ENCODE measurements around the gene LSM4. TPM values are rescaled to one million over a fixed set of nuclear protein-coding genes. Genes with fewer than 3 reads are reported as not detected.

The LSM4 gene
- total and polyA plus RNA-seq, 2 donors (not counting 1 experiment from before 2014, with no cell fraction given), result 50.9 to 124 TPM

DNA sequence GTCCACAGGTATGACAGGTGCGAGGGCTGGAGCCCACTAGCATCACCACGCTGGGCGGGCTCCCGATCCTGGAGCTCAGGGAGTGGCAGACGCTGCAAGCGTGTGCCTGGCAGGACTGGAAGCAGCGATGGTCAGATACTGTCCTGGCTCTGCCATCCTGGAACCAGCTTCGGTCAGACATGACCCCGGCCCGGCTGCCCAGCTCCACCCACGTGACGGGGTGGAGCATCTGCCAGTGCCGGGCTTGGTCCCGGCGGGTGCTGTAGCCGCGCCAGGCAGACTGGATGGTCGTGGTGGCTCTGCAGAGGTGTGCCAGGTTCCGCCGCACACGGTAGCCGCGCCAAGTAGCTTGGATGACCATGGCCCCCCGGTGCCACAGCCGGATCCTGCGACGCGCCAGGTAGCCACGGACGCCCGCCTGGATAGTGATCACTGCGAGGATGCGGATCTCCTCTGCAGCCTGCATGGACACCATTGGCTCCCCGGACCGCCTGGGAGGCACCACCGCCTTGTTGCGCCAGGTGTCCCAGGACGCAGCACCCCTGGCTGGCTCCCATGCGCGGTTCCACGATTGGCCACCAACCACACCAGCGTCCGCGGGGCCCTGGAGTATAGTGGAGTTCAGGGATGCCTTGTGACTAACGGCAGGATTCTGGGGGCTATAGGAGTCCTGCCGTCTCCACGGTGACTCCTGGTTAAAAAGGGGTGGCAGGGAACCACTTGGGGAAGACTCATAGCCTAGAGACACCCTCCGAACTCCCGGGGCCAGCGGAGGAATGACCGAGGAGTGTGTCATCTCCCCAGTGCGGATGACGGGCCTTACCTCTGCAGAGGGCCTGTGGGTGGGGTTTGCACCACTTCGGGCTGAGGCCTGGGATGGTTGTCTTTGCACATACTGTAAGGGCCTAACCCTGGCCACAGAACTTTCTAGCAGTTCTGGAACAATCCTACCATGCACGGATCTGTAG lies 65.1 kb downstream of the LSM4 start:
- no peaks in the 10 kb centered on the region for H3K36me3 ChIP-seq (ENCODE audit: control insufficient read depth, insufficient read depth, low read length)
- no peak overlapping the region for H3K9ac ChIP-seq (ENCODE audit: insufficient read depth, low read length)
- no peak overlapping the region for H3K4me3 ChIP-seq (replicated peaks in 1 of 4; ENCODE audit: control extremely low read depth in 1 of 4, insufficient read depth in 1 of 4, low read depth in 3 of 4, low read length in 4 of 4)
- no peaks in the 10 kb centered on the region for H4K20me1 ChIP-seq (ENCODE audit: control insufficient read depth, extremely low read depth, insufficient read depth, low read length)
- no peak overlapping the region for H2AFZ ChIP-seq (ENCODE audit: low read length)
- DNase-seq (ENCODE audit: low read depth in 2 of 2), result no peak
- no peaks in the 10 kb centered on the region for H3K9me3 ChIP-seq (ENCODE audit: control insufficient read depth, insufficient read depth, low read depth, low read length)
- no peak overlapping the region for H3K4me2 ChIP-seq (ENCODE audit: extremely low read depth, insufficient read depth, low read length)
- H3K4me1 ChIP-seq (ENCODE audit: control insufficient read depth, extremely low read depth, insufficient read depth, low read length), result no peaks in the 10 kb centered on the region
- peaks cover 13% of the 10 kb centered on the region for H3K27me3 ChIP-seq (ENCODE audit: control insufficient read depth, insufficient read depth, low read length)
- H3K27ac ChIP-seq (ENCODE audit: insufficient read depth, low read length), result no peak overlapping the region
- no peaks in the 10 kb centered on the region for H3K79me2 ChIP-seq (ENCODE audit: control insufficient read depth, insufficient read depth, low read length)
- TF ChIP-seq, protein P1, sequence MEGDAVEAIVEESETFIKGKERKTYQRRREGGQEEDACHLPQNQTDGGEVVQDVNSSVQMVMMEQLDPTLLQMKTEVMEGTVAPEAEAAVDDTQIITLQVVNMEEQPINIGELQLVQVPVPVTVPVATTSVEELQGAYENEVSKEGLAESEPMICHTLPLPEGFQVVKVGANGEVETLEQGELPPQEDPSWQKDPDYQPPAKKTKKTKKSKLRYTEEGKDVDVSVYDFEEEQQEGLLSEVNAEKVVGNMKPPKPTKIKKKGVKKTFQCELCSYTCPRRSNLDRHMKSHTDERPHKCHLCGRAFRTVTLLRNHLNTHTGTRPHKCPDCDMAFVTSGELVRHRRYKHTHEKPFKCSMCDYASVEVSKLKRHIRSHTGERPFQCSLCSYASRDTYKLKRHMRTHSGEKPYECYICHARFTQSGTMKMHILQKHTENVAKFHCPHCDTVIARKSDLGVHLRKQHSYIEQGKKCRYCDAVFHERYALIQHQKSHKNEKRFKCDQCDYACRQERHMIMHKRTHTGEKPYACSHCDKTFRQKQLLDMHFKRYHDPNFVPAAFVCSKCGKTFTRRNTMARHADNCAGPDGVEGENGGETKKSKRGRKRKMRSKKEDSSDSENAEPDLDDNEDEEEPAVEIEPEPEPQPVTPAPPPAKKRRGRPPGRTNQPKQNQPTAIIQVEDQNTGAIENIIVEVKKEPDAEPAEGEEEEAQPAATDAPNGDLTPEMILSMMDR (conservative IDR thresholded peaks at IDR 0.05 in 1 of 2, IDR thresholded peaks at IDR 0.05 in 1 of 2; ENCODE audit: low read depth in 1 of 2, low read length in 2 of 2), result no peak
- no peak for TF ChIP-seq EZH2 (IDR thresholded peaks at IDR 0.05; ENCODE audit: low read length, missing control alignments)

Other genes with a start within 250 kb of the LSM4 start
- gene IL12RB1, start 236.1 kb downstream of the LSM4 start, total RNA-seq, result under 0.01 and 0.50 TPM in 2 replicates
- gene IL12RB1, start 236.1 kb downstream of the LSM4 start, polyA plus RNA-seq, result 0.06 and 0.75 TPM in 2 replicates
- gene MAST3, start 225.3 kb downstream of the LSM4 start, total RNA-seq, result 2.3 and 4.1 TPM in 2 replicates
- 2.0 and 2.3 TPM in 2 replicates for gene MAST3, start 225.3 kb downstream of the LSM4 start, polyA plus RNA-seq
- gene PIK3R2, start 169.9 kb downstream of the LSM4 start, total RNA-seq, result 10.1 and 11.3 TPM in 2 replicates
- 18.4 and 29.5 TPM in 2 replicates for gene PIK3R2, start 169.9 kb downstream of the LSM4 start, polyA plus RNA-seq
- 3.1 and 8.8 TPM in 2 replicates for gene IFI30, start 149.3 kb downstream of the LSM4 start, total RNA-seq
- 15.8 and 50.9 TPM in 2 replicates for gene IFI30, start 149.3 kb downstream of the LSM4 start, polyA plus RNA-seq
- 4.1 and 4.6 TPM in 2 replicates for gene MPV17L2, start 129.9 kb downstream of the LSM4 start, total RNA-seq
- gene MPV17L2, start 129.9 kb downstream of the LSM4 start, polyA plus RNA-seq, result 9.4 and 16.7 TPM in 2 replicates
- 0.77 and 2.0 TPM in 2 replicates for gene RAB3A, start 119.0 kb downstream of the LSM4 start, total RNA-seq
- gene RAB3A, start 119.0 kb downstream of the LSM4 start, polyA plus RNA-seq, result 3.6 and 10.1 TPM in 2 replicates
- gene PDE4C, start 96.6 kb downstream of the LSM4 start, total RNA-seq, result 1.3 and 2.0 TPM in 2 replicates
- 0.09 and 0.35 TPM in 2 replicates for gene PDE4C, start 96.6 kb downstream of the LSM4 start, polyA plus RNA-seq
- gene IQCN, start 48.6 kb downstream of the LSM4 start, total RNA-seq, result 0.51 and 0.83 TPM in 2 replicates
- 0.27 and 0.79 TPM in 2 replicates for gene IQCN, start 48.6 kb downstream of the LSM4 start, polyA plus RNA-seq
- gene JUND, start 41.5 kb downstream of the LSM4 start, total RNA-seq, result 149 and 166 TPM in 2 replicates
- 47.6 and 65.8 TPM in 2 replicates for gene JUND, start 41.5 kb downstream of the LSM4 start, polyA plus RNA-seq
- 63.9 and 78.8 TPM in 2 replicates for gene PGPEP1, start 17.5 kb upstream of the LSM4 start, total RNA-seq
- gene PGPEP1, start 17.5 kb upstream of the LSM4 start, polyA plus RNA-seq, result 17.0 and 25.4 TPM in 2 replicates
- gene GDF15, start 63.1 kb upstream of the LSM4 start, total RNA-seq, result 140 and 210 TPM in 2 replicates
- 8.6 and 24.3 TPM in 2 replicates for gene GDF15, start 63.1 kb upstream of the LSM4 start, polyA plus RNA-seq
- 1.2 and 4.6 TPM in 2 replicates for gene LRRC25, start 74.5 kb upstream of the LSM4 start, total RNA-seq
- gene LRRC25, start 74.5 kb upstream of the LSM4 start, polyA plus RNA-seq, result 0.10 and 0.25 TPM in 2 replicates
- 58.6 and 76.5 TPM in 2 replicates for gene SSBP4, start 96.3 kb upstream of the LSM4 start, total RNA-seq
- 12.8 and 16.5 TPM in 2 replicates for gene SSBP4, start 96.3 kb upstream of the LSM4 start, polyA plus RNA-seq
- gene ISYNA1, start 115.1 kb upstream of the LSM4 start, total RNA-seq, result 25.6 and 37.8 TPM in 2 replicates
- gene ISYNA1, start 115.1 kb upstream of the LSM4 start, polyA plus RNA-seq, result 8.3 and 10.3 TPM in 2 replicates
- gene ELL, start 199.0 kb upstream of the LSM4 start, total RNA-seq, result 17.7 and 18.7 TPM in 2 replicates
- 4.4 and 6.6 TPM in 2 replicates for gene ELL, start 199.0 kb upstream of the LSM4 start, polyA plus RNA-seq
- 230 and 289 TPM in 2 replicates for gene FKBP8, start 220.5 kb upstream of the LSM4 start, total RNA-seq
- 128 and 135 TPM in 2 replicates for gene FKBP8, start 220.5 kb upstream of the LSM4 start, polyA plus RNA-seq
- 63.3 and 65.0 TPM in 2 replicates for gene KXD1, start 234.8 kb upstream of the LSM4 start, total RNA-seq
- 108 and 167 TPM in 2 replicates for gene KXD1, start 234.8 kb upstream of the LSM4 start, polyA plus RNA-seq
- 917 and 1,142 TPM in 2 replicates for gene UBA52, start 248.8 kb upstream of the LSM4 start, total RNA-seq
- gene UBA52, start 248.8 kb upstream of the LSM4 start, polyA plus RNA-seq, result 1,018 and 1,460 TPM in 2 replicates

All from fibroblast of lung (primary cell).